WERI-Rb-1 (cell line): ENCODE measurements around the gene EGR1.

Experiments used
- DNase-seq: peaks from one replicate; pipeline ENCODE4 v3.0.0-alpha.2; 2020
- H3K27ac ChIP-seq: fragments of 250-450 bp; sonication (Bioruptor Pico); 2 replicates; pipeline ENCODE4 v1.5.1; 2020; ENCODE audit warnings: mild to moderate bottlenecking, moderate library complexity
- H3K27me3 ChIP-seq: fragments of 250-450 bp; sonication (Bioruptor Pico); 2 replicates; pipeline ENCODE4 v1.5.1; 2021; ENCODE audit warnings: mild to moderate bottlenecking, low read depth, moderate library complexity; ENCODE audit not compliant: insufficient read depth, severe bottlenecking
- H3K36me3 ChIP-seq: fragments of 250-450 bp; sonication (Bioruptor Pico); 2 replicates; pipeline ENCODE4 v1.5.1; 2020; ENCODE audit warnings: mild to moderate bottlenecking, moderate library complexity
- H3K4me3 ChIP-seq: 2 replicates; pipeline ENCODE4 v1.5.1; 2011; ENCODE audit warnings: low read depth, mild to moderate bottlenecking, control low read depth, low read length
- H3K9me3 ChIP-seq: fragments of 250-450 bp; sonication (Bioruptor Pico); 2 replicates; pipeline ENCODE4 v1.5.1; 2021; ENCODE audit warnings: mild to moderate bottlenecking, moderate library complexity; ENCODE audit not compliant: severe bottlenecking
- TF ChIP-seq, protein P1 (sequence below): IDR thresholded peaks from 2 replicates; pipeline ENCODE4 v1.5.1; 2011; ENCODE audit warnings: low read depth, mild to moderate bottlenecking, control low read depth, inconsistent platforms, low read length

Gene EGR1

DNA sequence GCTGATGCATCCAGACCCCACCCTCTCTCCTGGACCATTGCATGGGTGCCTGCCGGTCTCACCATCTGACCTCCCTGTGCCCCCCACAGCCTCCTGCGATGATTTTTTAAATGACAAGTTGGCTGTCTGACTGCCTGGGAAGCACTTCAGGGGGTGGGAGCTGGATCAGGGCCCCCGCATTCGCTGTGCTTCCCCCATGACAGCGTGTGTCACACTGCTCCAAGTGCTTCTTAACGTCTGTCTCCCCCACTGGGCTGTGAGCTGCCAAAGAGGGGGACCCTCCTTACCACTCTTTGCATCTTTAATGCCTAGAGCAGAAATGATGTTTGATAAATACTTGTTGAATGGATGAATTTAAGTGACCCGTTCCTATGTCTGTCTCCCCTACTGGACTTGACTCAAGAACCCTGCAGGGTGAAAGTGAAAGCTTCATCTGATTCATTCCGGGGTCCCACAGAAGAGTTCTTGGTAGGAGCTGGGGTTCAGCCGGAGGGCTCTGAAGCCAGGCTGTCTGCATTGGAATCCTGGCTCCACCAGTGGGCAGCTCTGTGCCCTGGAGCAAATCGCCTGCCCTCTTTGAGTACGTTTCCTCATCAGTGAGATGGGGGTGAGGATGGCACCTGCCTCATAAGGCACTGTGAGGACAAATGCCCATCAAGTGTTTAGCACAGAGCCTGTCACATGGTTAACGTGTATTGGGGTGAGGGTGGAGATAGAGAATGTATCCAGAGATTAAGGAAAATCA is 7.6 kb upstream of the EGR1 start:
- TF ChIP-seq, protein P1, sequence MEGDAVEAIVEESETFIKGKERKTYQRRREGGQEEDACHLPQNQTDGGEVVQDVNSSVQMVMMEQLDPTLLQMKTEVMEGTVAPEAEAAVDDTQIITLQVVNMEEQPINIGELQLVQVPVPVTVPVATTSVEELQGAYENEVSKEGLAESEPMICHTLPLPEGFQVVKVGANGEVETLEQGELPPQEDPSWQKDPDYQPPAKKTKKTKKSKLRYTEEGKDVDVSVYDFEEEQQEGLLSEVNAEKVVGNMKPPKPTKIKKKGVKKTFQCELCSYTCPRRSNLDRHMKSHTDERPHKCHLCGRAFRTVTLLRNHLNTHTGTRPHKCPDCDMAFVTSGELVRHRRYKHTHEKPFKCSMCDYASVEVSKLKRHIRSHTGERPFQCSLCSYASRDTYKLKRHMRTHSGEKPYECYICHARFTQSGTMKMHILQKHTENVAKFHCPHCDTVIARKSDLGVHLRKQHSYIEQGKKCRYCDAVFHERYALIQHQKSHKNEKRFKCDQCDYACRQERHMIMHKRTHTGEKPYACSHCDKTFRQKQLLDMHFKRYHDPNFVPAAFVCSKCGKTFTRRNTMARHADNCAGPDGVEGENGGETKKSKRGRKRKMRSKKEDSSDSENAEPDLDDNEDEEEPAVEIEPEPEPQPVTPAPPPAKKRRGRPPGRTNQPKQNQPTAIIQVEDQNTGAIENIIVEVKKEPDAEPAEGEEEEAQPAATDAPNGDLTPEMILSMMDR: peak; percentile 13; the same call in 1 of the 2 replicates
- no peaks in the 10 kb centered on the region for H3K9me3 ChIP-seq
- no peak for DNase-seq
- H3K36me3 ChIP-seq: no peaks in the 10 kb centered on the region
- no peak overlapping the region for H3K4me3 ChIP-seq
- no peak overlapping the region for H3K27ac ChIP-seq
- no peaks in the 10 kb centered on the region for H3K27me3 ChIP-seq

- H3K9me3 ChIP-seq: no peaks in the 10 kb centered on the region
- H3K4me3 ChIP-seq: no peak overlapping the region
- no peaks in the 10 kb centered on the region for H3K36me3 ChIP-seq
- no peaks in the 10 kb centered on the region for H3K27me3 ChIP-seq
- no peak overlapping the region for H3K27ac ChIP-seq
- no peak for DNase-seq
- TF ChIP-seq, protein P1: no peak
These were observed 6.9 kb upstream of the EGR1 start for GRCh38 chr5:138458384-138458783.

- DNase-seq: no peak
- Histone ChIP-seq H3K27me3 (no peaks in the 10 kb centered on the region), H3K36me3 (no peaks in the 10 kb centered on the region), H3K4me3 (no peak overlapping the region), H3K9me3 (no peaks in the 10 kb centered on the region), H3K27ac (no peak overlapping the region)
- TF ChIP-seq, protein P1: no peak
These were observed 6.4 kb upstream of the EGR1 start for GRCh38 chr5:138458856-138459255.

DNA sequence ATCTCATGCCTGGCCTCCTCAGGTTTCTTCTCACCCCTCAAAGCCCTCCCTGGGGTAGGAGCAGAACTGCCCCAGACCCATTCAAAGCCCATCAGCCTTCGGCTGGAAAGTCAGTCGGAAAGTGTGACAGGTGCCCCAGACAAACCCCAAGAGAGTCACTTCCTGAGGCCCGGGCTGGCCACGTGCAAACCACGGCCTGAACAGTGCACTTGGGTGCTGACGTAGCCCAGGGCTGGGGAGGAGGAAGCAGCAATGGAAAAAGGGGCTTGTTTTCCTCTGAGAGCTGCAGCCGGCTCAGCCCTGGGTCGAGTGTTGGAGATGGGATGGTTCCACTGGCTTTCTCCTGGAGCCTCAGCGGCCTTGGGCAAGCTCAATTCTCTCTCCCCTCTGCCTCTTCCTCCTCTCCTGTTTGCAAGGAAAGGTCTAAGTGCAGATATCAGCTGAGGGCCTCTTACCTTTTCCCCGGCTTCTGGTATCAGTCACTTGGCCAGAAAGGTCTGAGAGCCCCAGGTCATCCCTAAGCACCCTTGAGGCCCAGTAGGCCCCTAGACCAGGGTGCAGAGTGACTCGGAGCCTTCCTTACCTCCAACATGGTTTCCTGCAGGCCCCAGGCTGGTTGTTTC is 5.9 kb upstream of the EGR1 start:
- TF ChIP-seq, protein P1: no peak

DNA sequence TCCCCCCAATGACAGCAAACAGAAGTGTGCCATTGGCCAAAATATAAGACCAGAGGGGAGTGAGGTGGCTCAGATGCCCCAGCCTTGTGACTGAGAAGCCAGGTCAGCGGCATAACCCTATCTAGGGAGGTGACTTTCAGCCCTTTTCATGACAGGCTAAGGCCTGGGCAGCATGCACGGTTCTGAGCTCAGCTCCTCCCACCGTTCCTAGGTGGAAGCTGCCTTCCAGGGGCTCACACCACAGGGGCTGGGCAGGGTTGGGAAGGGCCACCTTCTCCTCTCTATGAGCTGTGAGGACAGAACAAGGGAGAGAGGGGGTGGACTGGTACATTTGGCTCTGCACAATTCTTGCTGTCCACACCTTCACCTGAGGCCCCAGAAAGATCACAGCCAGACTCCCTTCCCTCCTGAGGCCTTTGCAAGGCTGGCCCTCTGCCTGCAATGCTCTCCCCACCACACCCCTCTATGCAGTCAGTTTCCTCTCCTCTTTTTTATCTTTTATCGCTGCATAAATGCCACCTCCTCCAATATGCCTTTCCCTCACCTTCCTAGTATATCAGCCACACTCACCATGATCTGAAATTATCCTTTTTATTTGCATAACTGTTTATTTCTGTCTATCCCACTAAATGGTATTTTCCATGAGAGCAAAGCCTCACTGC is 5.1 kb upstream of the EGR1 start:
- no peak overlapping the region for H3K4me3 ChIP-seq
- TF ChIP-seq, protein P1: no peak
- no peaks in the 10 kb centered on the region for H3K9me3 ChIP-seq
- H3K27me3 ChIP-seq: no peaks in the 10 kb centered on the region
- no peak for DNase-seq
- no peak overlapping the region for H3K27ac ChIP-seq
- no peaks in the 10 kb centered on the region for H3K36me3 ChIP-seq

More for the DNA sequence above, 5.9 kb upstream of the EGR1 start:
- Histone ChIP-seq H3K27ac (no peak overlapping the region), H3K4me3 (no peak overlapping the region), H3K9me3 (no peaks in the 10 kb centered on the region), H3K27me3 (no peaks in the 10 kb centered on the region), H3K36me3 (no peaks in the 10 kb centered on the region)
- DNase-seq: no peak
